Frontal cortex (tissue), 4 donors: Measurements from ENCODE around the gene UMPS. TPM values are rescaled to one million over a fixed set of nuclear protein-coding genes. Genes with fewer than 3 reads are reported as not detected.
"Not testable (repeated sequence)": the region's sequence is repeated elsewhere in the genome, so short reads cannot be mapped to it uniquely, and the experiment has no call there.

Source experiments
- DNase-seq, 2 donors: peaks; one replicate each; pipeline ENCODE4 v3.0.0; 2012; ENCODE audit warnings: low spot score in 2 of 2
- FAIRE-seq: peaks from 2 replicates; lab custom pipeline; 2012; peaks lifted over from hg19 to GRCh38; lab: Jason Lieb, UNC
- total RNA-seq: library from RNA; depleted of rRNA; stranded (reverse); fragments of >200 nt; gene quantifications from one replicate; pipeline ENCODE4 v1.2.3, GENCODE V29; 2014
- donor health status: control.
- donor health status: control.
- donor health status: control.

Gene UMPS
- total RNA-seq, 1 donor from 2014 or later, result 54.2 TPM

GRCh38 chr3:124774841-124775402 is 44.7 kb downstream of the UMPS start:
- DNase-seq, result no peak
- no peak for FAIRE-seq

- FAIRE-seq (no peak), DNase-seq (no peak)
Measured at GRCh38 chr3:124775877-124776276, 45.6 kb downstream of the UMPS start.

GRCh38 chr3:124776856-124777255 is 46.6 kb downstream of the UMPS start:
- no peak for DNase-seq
- no peak for FAIRE-seq

GRCh38 chr3:124777762-124778470 is 47.7 kb downstream of the UMPS start:
- no peak for FAIRE-seq

GRCh38 chr3:124779116-124779515 is 48.9 kb downstream of the UMPS start:
- DNase-seq (no peak), FAIRE-seq (no peak)

More at GRCh38 chr3:124777762-124778470, 47.7 kb downstream of the UMPS start:
- DNase-seq, result no peak

GRCh38 chr3:124779751-124780191 is 49.5 kb downstream of the UMPS start:
- no peak for FAIRE-seq
- DNase-seq, result no peak

- no peak for FAIRE-seq
- DNase-seq, result no peak
Measured at GRCh38 chr3:124780356-124780755, 50.1 kb downstream of the UMPS start.

- peak in 1 of 2 donors; percentile 61 for DNase-seq
- no peak for FAIRE-seq
Measured at GRCh38 chr3:124780761-124781475, 50.7 kb downstream of the UMPS start.

GRCh38 chr3:124781476-124782376 is 51.5 kb downstream of the UMPS start:
- no peak for DNase-seq
- FAIRE-seq, result no peak

- not testable (repeated sequence) for DNase-seq, FAIRE-seq
Measured at GRCh38 chr3:124782377-124782712, 52.1 kb downstream of the UMPS start.

GRCh38 chr3:124783696-124784095 is 53.4 kb downstream of the UMPS start:
- no peak for DNase-seq
- FAIRE-seq, result no peak

GRCh38 chr3:124784686-124785382 is 54.6 kb downstream of the UMPS start:
- no peak for DNase-seq
- FAIRE-seq, result no peak

- DNase-seq, result no peak
Measured at GRCh38 chr3:124785973-124786372, 55.7 kb downstream of the UMPS start.

GRCh38 chr3:124786511-124787241 is 56.4 kb downstream of the UMPS start:
- no peak for FAIRE-seq
- no peak for DNase-seq

More at GRCh38 chr3:124785973-124786372, 55.7 kb downstream of the UMPS start:
- FAIRE-seq, result no peak

GRCh38 chr3:124787476-124788195 is 57.4 kb downstream of the UMPS start:
- FAIRE-seq, result no peak
- no peak for DNase-seq

- no peak for FAIRE-seq
- no peak for DNase-seq
Measured at GRCh38 chr3:124788254-124788745, 58.0 kb downstream of the UMPS start.

GRCh38 chr3:124789103-124789502 is 58.9 kb downstream of the UMPS start:
- not testable (repeated sequence) for FAIRE-seq, DNase-seq

GRCh38 chr3:124791142-124791541 is 60.9 kb downstream of the UMPS start:
- DNase-seq (no peak), FAIRE-seq (no peak)
